SK-N-DZ (cell line): ENCODE measurements around the gene OPHN1. TPM values are rescaled to one million over a fixed set of nuclear protein-coding genes. Genes with fewer than 3 reads are reported as not detected.

Experiments used
- DNase-seq: peaks from one replicate; pipeline ENCODE4 v3.0.0-alpha.2; 2015; ENCODE audit warnings: low spot score
- polyA plus RNA-seq, 2 experiments: library from polyadenylated mRNA; depleted of rRNA; stranded (reverse); fragments of >200 nt; gene quantifications; 2 replicates each; pipeline ENCODE4 v1.2.3, GENCODE V29; 2014

OPHN1 gene, protein sequence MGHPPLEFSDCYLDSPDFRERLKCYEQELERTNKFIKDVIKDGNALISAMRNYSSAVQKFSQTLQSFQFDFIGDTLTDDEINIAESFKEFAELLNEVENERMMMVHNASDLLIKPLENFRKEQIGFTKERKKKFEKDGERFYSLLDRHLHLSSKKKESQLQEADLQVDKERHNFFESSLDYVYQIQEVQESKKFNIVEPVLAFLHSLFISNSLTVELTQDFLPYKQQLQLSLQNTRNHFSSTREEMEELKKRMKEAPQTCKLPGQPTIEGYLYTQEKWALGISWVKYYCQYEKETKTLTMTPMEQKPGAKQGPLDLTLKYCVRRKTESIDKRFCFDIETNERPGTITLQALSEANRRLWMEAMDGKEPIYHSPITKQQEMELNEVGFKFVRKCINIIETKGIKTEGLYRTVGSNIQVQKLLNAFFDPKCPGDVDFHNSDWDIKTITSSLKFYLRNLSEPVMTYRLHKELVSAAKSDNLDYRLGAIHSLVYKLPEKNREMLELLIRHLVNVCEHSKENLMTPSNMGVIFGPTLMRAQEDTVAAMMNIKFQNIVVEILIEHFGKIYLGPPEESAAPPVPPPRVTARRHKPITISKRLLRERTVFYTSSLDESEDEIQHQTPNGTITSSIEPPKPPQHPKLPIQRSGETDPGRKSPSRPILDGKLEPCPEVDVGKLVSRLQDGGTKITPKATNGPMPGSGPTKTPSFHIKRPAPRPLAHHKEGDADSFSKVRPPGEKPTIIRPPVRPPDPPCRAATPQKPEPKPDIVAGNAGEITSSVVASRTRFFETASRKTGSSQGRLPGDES
- 0.77 and 0.81 TPM in 2 replicates for polyA plus RNA-seq (2014; cell fraction: cytosol; rRNA removed)
- polyA plus RNA-seq (2014; cell fraction: nucleus; rRNA removed): 0.91 and 1.1 TPM in 2 replicates

DNA sequence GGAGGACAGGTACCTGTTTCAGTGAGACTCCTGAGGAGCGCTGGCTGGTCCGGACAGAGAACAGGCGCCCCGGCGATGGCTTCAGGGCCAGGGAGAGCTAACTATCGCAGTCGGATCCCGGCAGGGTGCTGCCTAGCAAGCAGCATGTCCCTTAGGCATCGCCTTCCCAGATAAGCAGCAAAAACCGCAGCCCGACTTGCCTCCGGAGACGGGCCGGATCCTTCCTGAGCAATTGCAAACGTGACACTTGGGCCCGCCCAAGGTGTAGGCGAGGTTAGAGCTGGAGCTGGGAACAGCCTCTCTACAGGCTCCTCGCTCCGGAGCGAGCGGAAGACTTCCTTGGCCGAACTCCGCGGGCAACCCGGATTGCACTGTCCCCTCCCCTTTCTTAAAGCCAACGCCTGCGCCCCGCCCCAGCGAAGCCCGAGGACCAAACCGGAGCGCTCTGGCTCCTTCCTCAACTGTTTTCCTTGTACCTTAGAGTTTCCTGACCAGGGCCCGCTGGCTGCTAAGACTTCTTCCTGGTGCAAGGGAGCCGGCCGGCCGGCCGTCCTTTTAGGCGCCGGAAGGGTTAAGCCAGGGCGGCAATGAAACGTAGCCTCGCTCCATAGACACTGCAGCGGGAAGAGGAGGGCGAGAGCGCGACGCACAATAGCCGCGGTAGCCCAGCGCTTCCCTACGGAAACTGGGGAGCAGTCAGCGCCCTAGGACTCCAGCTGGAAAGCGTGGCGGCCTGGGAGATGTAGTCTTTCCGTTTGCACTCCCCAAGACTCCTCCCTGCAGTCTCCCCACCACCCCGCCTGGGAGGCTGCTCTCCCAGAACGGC is at the start of gene OPHN1:
Gene OPHN1, minus strand, starts transcription at position 341 of the 826 bp plus-strand sequence. CDS start 475 bp downstream, outside the sequence.
- DNase-seq: peak; percentile 50

DNA sequence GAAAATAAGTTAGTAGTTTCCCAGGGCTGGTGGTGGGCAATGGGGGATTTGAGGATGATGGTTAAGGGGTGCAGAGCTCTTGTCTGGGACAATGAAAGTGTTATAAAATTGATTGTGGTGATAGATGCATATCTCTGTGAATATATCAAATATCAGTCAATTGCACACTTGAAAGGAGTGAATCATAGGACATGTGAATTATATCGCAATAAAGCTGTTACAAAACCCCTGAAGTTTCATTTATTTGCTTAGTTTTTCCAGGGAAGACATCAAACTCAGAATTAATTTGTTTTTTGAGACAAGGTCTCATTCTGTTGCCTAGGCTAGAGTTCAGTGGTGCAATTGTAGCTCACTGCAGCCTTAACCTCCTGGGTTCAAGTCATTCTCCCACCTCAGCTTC is 47.7 kb upstream of the OPHN1 start:
- no peak for DNase-seq

DNA sequence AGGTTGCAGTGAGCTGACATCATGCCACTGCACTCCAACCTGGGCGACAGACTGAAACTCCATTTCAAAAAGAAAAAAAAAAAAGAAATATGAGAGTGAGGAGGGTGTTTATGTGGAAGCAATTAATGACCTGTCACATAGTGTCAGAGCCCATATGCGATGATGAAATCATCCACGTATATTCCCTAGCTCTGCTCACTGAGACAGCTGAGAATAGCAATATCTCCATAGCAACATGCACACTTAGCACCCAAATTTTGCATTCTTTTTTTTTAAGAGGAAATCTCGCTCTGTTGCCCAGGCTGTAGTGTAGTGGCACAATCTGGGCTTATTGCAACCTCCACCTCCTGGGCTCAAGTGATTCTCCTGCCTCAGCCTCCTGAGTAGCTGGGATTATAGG is 31.5 kb upstream of the OPHN1 start:
- DNase-seq: no peak

DNA sequence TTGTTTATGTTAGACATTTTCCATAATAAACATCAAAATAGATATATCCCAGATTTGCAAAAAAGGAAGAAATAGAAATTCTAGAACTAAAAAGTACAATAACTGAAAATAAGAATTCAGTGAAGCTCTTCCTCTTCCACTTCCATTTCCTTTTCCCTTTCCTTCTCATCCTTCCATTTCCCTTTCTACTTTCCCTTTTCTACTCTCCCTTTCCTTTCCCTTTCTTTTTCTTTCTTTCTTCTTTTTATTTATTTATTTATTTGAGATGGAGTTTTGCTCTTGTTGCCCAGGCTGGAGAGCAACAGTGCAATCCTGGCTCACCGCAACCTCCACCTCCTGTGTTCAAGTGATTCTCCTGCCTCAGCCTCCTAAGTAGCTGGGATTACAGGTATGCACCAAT is 30.6 kb upstream of the OPHN1 start:
- no peak for DNase-seq

DNA sequence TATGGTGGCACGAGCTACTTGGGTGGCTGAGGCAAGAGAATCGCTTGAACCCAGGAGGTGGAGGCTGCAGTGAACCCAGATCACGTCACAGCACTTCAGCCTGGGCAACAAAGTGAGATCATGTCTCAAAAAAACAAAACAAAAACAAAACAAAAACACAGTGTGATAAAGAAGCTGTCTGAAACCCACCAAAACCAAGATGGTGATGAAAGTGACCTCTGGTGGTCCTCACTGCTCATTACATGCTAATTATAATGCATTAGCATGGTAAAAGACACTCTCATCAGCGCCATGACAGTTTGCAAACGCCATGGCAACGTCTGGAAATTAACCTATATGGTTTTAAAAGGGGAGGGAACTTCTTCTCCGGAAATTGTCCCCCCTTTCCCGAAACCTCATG is 29.4 kb upstream of the OPHN1 start:
- DNase-seq: peak; percentile 38

DNA sequence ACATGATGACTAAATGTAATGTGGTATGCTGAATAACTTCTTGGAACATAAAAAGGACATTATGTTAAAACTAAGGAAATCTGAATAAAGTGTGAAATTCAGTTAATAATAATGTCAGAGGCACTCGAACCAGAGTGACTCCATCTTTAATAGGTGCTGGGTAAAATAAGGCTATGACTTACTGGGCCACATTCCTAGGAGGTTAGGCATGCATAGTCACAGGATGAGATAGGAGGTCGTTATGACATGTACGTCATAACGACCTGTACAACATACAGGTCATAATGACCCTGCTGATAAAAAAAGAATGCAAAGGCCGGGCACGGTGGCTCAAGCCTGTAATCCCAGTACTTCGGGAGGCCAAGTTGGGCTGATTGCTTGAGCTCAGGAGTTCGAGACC is 28.9 kb upstream of the OPHN1 start:
- no peak for DNase-seq

DNA sequence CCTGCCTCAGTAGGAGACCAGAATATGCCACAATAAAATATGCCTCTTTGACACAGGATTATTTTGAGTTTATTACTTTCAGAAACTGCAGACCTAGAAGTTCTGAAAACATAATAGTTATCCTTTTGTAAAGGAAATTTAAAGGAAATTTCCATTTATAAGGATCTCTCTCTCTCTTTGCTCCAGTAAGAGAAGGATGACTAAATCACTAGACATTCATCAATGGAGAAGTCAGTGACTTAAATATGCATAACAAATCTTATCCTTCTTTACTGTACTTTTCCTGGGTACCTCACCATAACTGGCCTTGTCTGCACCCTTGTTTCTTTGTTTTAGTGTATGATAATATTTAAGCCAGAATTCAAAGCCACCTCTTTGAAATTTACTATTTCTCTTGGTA is 28.3 kb upstream of the OPHN1 start:
- DNase-seq: no peak

DNA sequence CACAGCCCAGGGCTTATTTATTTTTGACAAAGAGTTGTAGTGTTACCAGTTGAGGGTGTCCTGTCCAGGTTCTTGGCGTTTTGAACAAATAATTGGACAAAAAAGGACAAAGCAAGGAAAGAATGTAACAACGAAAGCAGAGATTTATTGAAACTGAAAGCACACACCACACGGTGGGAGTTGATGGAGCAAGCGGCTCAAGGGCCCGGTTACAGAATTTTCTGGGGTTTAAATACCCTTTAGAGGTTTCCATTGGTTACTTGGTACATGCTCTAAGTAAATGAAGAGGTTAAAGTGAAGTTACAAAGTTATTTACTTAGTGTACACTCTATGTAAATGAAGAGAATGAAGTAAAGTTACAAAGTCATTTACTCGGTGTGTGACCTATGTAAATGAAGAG is 27.8 kb upstream of the OPHN1 start:
- no peak for DNase-seq

DNA sequence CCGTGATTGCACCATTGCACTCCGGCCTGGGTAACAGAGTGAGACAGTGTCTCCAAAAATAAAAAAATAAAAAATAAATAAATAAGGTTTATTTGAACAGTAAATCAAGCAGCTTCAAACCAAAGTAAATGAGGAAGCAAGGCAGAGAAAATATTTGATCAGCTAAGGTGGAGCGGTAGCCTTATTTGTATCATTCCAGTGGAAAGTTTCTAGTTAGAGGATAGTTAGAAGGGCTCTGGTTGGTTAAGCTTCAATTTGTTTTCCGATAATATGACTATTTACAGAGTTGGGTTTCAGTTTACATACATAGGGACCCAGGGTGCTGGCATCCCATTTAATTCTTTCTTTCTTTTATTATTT is 21.8 kb upstream of the OPHN1 start:
- no peak for DNase-seq

DNA sequence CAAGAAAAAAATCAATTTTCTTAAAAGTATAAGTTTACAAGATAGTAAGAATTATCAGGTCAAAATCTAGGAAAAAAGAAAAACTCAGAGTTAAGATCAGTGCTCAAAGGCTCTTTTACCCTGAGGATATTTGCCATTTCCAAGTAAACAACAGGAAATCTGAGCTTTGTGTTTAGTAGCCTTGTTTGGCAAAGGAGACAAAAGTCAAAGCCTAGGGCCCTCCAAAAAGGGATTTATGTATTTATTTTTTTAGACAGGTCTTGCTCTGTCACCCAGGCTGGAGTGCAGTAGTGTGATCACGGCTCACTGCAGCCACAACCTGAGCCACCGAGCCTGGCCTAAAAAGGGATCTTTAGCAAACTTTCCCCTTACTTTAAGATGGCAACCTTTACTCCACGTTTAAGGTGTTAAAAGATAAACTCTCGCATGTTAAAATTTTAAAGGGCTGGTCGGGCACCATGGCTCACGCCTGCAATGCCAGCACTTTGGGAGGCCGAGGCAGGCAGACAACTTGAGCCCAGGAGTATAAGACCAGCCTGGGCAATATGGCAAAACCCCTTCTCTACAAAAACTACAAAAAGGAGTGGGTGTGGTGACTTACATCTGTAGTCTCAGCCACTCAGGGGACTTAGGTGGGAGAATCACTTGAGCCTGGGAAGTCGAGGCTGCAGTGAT is 21.3 kb upstream of the OPHN1 start:
- DNase-seq: no peak

DNA sequence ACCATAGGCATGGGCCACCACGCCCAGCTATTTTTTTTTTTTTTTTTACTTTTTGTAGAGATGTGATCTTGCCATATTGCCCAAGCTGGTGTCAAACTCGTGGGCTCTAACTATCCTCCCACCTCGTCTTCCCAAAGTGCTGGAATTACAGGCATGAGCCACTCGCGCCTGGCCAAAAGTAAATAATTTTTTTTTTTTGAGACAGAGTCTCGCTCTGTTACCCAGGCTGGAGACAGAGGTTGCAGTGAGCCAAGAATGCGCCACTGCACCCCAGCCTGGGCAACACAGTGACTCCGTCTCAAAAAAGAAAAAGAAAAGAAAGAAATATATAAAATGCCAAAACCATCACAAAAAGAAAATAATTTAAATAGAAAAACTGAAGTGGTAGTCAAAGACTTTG is 18.4 kb upstream of the OPHN1 start:
- DNase-seq: no peak

DNA sequence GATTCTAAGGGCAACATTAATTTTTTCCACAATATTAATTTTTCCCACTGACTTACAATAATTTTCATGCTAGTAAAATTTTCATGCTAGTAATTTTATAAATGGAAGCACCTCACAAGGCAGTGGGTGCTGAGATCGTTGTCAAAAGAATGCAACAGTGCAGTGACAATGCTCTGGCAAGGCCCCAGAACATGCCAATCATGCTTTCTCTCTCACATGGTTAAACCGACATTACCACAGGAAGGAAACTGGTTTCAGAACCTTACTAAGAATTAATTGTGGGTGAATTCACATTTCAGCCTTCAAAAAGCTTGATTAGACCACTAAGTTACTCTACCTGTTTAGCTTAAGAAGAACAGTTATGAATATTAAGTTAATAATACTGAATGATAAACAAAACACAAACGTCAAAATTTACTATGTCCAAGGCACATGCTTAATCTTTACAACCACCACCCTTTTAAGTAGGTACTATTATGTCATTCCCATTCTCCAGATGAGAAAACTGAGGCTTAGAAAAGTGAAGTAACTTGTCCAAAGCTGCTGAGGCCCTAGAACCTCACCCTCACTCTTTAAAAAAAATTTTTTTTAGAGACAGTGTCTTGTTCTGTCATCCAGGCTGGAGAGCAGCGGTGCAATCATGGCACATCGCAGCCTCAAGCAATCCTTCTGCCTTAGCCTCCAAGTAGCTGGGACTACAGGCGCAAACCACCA is 10.0 kb upstream of the OPHN1 start:
- DNase-seq: no peak

DNA sequence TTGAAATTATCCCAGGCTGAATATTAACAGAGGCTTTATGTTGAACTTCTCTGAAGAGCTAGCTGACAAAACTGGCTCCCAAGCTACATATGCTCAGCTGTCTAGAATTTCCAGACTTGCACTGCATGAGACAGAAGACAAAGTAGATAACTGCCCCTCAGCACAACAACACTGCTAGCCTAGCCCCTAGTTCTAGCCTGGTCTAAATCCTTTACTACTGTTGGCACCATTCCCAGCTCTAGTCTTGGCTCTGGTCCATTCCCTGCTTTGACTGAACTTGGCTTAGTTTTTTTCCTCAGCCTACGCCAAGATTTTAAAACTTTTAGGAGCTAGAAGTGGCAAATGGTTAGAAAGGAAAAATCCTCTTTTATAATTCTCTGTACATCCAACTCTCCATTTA is 7.6 kb upstream of the OPHN1 start:
- DNase-seq: no peak

DNA sequence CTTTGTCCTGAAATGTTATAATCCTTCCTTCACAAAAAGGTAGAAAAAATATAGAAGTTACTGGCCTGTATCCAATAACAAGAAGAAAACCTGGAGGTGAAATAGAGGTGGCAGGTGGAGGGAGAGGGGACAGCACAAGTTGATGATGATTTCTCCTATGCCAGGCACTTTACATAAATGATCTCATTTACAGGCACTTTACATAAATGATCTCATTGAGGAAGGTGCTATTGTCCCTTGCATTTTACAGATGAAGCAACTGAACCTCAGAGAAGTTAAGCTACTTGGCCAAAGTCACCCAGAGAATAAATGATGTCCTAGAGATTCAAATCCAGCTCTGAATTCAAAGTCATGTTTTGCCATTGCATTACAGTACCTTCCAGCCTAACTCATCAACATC is 7.1 kb upstream of the OPHN1 start:
- no peak for DNase-seq

DNA sequence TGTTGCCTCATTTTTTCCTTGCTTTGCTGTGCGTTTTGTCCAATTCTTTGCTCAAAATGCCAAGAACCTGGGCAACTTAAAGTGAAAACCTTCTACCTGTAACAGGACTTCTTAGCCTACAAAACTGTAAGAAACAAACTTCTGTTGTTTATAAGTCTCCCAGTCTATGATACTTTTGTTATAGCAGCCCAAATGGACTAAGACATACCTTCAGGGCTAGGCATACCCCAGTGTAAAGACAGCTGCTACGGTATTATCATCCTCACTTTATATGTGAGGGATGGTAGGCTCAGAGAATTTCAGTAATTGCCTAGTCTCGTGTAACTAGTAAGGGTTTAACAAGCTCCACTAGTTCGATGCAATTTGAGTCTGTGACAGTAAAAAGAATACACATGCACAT is 6.0 kb upstream of the OPHN1 start:
- DNase-seq: no peak

DNA sequence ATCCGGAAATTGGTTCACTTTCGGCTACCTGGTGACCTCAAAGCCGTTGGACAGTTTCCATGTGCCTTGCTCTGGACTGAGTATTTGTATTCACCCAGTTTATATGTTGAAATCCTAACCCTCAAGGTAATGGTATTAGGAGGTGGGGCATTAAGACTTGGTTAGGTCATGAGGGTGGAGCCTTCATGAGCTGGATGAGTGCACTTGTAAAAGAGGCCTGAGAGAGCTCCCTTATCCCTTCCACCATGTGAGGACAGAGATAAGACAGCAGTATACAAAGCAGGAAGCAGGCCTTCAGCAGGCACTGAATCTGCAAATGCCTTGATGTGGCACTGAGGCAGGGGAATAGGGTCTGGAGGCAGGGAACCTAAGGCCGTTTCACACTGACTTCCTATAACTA is 5.3 kb upstream of the OPHN1 start:
- DNase-seq: no peak

DNA sequence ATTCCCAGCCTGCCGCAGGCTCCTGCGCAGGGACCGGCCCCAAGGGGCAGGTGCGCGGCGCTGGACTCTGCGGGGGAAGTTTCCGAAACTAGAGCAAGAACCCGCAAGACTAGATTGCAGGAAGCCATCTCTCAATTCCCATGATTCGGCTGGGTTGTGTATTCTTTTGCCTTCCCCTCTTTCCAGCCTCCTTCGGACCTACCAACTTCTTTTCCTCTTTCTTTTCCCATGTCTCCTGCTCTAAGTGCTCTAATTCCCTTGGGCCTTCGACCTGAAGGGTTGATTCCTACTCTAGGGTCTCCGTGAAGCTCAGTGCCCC is 645 bp upstream of the OPHN1 start:
- peak; percentile 5 for DNase-seq

DNA sequence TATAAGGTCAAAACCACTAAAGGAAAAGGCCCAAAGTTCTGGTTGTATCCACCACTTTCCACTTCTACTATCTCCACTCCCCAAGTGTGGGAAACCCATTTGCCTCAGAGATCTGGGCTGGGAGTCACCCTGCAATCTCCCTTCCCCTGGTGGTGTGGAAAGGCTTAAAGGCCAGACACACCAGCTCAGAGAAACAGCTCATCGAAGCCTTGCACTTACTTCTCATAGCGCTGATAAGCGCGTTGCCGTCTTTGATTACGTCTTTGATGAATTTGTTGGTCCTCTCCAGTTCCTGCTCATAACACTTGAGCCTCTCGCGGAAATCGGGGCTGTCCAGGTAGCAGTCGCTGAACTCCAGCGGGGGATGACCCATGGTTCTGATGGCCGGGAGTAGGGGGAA is 647 bp downstream of the OPHN1 start:
- peak; percentile 4 for DNase-seq

DNA sequence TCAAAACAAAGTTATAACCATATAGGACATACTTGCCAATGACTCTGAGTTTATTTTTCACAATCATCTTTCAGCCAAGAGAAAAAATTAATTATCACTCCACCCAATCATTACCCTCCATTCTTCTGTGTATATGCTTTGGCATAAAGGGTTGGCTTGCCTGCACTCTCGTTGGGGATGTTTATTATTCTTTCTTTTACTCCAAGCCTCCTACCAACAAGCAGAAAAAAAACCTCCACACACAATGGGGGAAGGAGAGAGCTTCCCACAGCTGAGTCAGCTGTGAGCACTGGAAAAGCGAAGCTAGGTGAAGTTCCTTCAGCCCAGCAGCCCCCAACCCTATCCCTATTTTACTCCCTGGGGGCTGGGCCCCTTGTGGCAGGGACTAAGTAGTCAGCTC is 1.5 kb downstream of the OPHN1 start:
- DNase-seq: no peak

DNA sequence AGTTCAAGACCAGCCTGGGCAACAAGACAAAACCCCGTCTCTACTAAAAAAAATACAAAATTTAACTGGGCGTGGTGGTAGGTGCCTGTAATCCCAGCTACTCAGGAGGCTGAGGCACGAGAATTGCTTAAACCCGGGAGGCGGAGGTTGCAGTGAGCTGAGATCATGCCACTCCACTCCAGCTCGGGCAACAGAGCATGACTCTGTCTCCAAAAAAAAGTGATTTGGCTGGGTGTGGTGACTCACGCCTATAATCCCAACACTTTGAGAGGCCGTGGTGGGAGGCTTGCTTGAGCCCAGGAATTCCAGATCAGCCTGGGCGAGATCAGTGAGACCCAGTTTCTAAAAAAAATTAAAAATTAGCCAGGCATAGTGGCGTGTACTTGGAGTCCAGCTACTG is 4.1 kb downstream of the OPHN1 start:
- DNase-seq: no peak

DNA sequence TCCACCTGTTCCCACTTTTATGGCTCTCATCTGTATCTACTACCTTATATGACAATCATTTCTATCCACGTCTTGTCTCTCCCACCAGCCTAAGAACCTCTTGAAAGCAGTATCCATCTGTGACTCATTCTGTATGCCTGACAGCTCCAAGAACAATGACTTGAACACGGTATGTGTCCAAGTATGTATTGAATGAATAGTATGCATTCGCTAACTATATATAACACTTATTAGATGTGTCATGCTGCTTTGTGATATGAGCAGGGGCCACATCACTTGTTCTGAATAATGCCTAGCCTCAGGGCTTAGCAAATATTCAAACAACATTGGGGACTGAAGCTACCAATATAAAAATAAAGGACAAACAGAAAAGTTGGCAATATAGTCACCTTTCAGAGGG is 4.9 kb downstream of the OPHN1 start:
- DNase-seq: no peak
